GM23338 (cell line): ENCODE measurements around the gene MAP3K14.

ENCODE experiments used
- EZH2 ChIP-seq: fragments of 200-600 bp; sonication (generic); IDR thresholded peaks from one replicate; pipeline ENCODE4 v1.8.0; 2017; ENCODE audit warnings: antibody characterized with exemption, mild to moderate bottlenecking, low read depth; ENCODE audit not compliant: unreplicated experiment
- EZH2phosphoT487 ChIP-seq: fragments of 200-600 bp; sonication (generic); IDR thresholded peaks from one replicate; pipeline ENCODE4 v1.8.1; 2018; ENCODE audit warnings: antibody characterized with exemption; ENCODE audit not compliant: unreplicated experiment
- JUNB ChIP-seq: IDR thresholded peaks from one replicate; pipeline ENCODE4 v1.6.1; 2016; ENCODE audit warnings: antibody characterized with exemption; ENCODE audit not compliant: unreplicated experiment
- NANOG ChIP-seq: IDR thresholded peaks from 2 replicates; pipeline ENCODE4 v1.6.1; 2016; ENCODE audit warnings: antibody characterized with exemption, borderline replicate concordance
- POLR2AphosphoS5 ChIP-seq: IDR thresholded peaks from 2 replicates; pipeline ENCODE4 v1.6.1; 2016; ENCODE audit warnings: antibody characterized with exemption, low read depth
- ZNF114 ChIP-seq: fragments of 250-450 bp; sonication (Bioruptor Pico); IDR thresholded peaks from 2 replicates; pipeline ENCODE4 v1.5.0; 2020; ENCODE audit warnings: mild to moderate bottlenecking, moderate library complexity
- ZNF331 ChIP-seq: fragments of 250-450 bp; sonication (Bioruptor Pico); IDR thresholded peaks from 2 replicates; pipeline ENCODE4 v1.5.0; 2020; ENCODE audit warnings: low read depth, mild to moderate bottlenecking, moderate library complexity
- TF ChIP-seq, protein P1 (sequence below), 2 experiments: fragments of 200-600 bp in 1 of 2; sonication (generic) in 1 of 2; conservative IDR thresholded peaks; 2 replicates each; pipeline versions ENCODE4 v1.5.1 to v1.6.1; 2016 to 2017; ENCODE audit warnings: antibody characterized with exemption in 2 of 2, low read depth in 2 of 2, mild to moderate bottlenecking in 2 of 2, moderate library complexity in 1 of 2
- TF ChIP-seq, protein P2 (sequence below): IDR thresholded peaks from one replicate; pipeline ENCODE4 v1.6.1; 2018; ENCODE audit warnings: antibody characterized with exemption; ENCODE audit not compliant: unreplicated experiment
- TF ChIP-seq, protein P3 (sequence below): IDR thresholded peaks from 2 replicates; pipeline ENCODE4 v1.6.1; 2016; ENCODE audit warnings: antibody characterized with exemption

- TF ChIP-seq, protein P1, sequence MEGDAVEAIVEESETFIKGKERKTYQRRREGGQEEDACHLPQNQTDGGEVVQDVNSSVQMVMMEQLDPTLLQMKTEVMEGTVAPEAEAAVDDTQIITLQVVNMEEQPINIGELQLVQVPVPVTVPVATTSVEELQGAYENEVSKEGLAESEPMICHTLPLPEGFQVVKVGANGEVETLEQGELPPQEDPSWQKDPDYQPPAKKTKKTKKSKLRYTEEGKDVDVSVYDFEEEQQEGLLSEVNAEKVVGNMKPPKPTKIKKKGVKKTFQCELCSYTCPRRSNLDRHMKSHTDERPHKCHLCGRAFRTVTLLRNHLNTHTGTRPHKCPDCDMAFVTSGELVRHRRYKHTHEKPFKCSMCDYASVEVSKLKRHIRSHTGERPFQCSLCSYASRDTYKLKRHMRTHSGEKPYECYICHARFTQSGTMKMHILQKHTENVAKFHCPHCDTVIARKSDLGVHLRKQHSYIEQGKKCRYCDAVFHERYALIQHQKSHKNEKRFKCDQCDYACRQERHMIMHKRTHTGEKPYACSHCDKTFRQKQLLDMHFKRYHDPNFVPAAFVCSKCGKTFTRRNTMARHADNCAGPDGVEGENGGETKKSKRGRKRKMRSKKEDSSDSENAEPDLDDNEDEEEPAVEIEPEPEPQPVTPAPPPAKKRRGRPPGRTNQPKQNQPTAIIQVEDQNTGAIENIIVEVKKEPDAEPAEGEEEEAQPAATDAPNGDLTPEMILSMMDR (conservative IDR thresholded peaks at IDR 0.05; ENCODE audit: low read depth in 2 of 2): no peak
- TF ChIP-seq POLR2AphosphoS5: no peak
- TF ChIP-seq EZH2: no peak
- TF ChIP-seq, protein P2, sequence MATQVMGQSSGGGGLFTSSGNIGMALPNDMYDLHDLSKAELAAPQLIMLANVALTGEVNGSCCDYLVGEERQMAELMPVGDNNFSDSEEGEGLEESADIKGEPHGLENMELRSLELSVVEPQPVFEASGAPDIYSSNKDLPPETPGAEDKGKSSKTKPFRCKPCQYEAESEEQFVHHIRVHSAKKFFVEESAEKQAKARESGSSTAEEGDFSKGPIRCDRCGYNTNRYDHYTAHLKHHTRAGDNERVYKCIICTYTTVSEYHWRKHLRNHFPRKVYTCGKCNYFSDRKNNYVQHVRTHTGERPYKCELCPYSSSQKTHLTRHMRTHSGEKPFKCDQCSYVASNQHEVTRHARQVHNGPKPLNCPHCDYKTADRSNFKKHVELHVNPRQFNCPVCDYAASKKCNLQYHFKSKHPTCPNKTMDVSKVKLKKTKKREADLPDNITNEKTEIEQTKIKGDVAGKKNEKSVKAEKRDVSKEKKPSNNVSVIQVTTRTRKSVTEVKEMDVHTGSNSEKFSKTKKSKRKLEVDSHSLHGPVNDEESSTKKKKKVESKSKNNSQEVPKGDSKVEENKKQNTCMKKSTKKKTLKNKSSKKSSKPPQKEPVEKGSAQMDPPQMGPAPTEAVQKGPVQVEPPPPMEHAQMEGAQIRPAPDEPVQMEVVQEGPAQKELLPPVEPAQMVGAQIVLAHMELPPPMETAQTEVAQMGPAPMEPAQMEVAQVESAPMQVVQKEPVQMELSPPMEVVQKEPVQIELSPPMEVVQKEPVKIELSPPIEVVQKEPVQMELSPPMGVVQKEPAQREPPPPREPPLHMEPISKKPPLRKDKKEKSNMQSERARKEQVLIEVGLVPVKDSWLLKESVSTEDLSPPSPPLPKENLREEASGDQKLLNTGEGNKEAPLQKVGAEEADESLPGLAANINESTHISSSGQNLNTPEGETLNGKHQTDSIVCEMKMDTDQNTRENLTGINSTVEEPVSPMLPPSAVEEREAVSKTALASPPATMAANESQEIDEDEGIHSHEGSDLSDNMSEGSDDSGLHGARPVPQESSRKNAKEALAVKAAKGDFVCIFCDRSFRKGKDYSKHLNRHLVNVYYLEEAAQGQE: no peak
- TF ChIP-seq EZH2phosphoT487: no peak
- TF ChIP-seq, protein P3, sequence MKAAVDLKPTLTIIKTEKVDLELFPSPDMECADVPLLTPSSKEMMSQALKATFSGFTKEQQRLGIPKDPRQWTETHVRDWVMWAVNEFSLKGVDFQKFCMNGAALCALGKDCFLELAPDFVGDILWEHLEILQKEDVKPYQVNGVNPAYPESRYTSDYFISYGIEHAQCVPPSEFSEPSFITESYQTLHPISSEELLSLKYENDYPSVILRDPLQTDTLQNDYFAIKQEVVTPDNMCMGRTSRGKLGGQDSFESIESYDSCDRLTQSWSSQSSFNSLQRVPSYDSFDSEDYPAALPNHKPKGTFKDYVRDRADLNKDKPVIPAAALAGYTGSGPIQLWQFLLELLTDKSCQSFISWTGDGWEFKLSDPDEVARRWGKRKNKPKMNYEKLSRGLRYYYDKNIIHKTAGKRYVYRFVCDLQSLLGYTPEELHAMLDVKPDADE: no peak
- TF ChIP-seq JUNB: no peak
- TF ChIP-seq ZNF114: no peak
- no peak for TF ChIP-seq NANOG
- no peak for TF ChIP-seq ZNF331
Observed at GRCh38 chr17:45320931-45321461, 4.2 kb upstream of the MAP3K14 start.
